ENCODE data around the gene OTOP3. TPM values are rescaled to one million over a fixed set of nuclear protein-coding genes. Genes with fewer than 3 reads are reported as not detected.
A peak's percentile ranks its signal among the peaks of the same experiment; 100 is the strongest.

Gene OTOP3
- total RNA-seq, 4 donors from 2014 or later: 7.1 to 33.9 (median 24.0) TPM

DNA sequence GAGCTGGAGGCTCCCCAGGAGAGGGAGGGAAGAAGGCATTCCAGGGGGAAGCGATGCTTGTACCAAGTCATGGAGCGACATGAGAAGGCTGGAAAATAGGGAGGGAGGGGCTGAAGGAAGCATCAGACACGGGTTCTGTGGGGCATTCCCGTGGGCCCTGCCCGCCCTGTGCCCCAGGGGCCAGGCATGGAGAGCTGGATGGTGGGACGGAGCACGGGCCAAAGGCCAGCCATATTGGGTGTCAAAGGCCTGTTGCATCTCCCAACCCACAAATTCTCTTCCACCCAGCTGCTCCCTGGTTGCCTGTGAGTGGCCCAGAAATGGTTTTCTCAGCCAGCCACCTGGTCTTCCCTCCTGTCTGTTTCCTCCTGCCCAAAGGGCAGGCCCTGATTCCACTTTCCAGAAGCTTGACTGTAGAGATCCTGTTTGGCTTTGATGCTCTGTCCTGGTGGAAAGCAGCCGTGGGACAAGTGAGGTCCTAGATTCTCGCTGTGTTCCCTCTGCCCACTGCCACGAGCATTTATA is 54.9 kb downstream of the OTOP3 start:
- WGBS, 2 donors: 79 to 84% methylated on average over 8 to 9 of the region's 10 CpGs
- Histone ChIP-seq H3K4me3 (no peak overlapping the region), H3K4me1 (peaks cover 19 to 78% (median 35%) of the 10 kb centered on the region in 3 donors), H3K36me3 (no peaks in the 10 kb centered on the region), H3K27ac (peak overlapping the region in 2 of 4 donors; percentile 16 to 35), H3K27me3 (no peaks in the 10 kb centered on the region), H3K9me3 (no peaks in the 10 kb centered on the region)
- DNase-seq: no peak
- TF ChIP-seq POLR2A (IDR thresholded peaks at IDR 0.05) (no peak), CTCF (IDR thresholded peaks at IDR 0.05) (no peak)
- intact Hi-C loops (cut with DNase I): no loop called here

DNA sequence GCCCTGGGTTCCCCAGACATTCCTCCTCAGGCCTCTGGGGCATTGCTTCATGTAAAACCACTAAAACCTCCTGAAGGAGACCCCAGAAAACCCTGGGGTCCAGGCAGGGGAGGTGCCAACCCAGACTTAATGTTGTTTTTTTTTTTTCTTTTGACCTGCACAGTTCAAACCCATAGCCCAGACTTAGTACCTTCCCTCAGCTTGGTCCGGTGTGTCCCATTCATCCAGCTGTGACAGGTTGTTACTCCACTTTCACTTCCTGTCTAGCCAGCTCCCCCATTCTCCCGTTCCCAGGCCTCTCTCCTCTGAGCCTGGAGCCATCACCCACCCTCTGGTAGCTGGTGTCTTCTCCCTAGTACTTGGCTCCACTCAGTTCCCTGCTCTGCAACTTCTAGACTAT is 56.5 kb downstream of the OTOP3 start:
- Histone ChIP-seq H3K4me1 (peaks cover 19 to 73% (median 30%) of the 10 kb centered on the region in 3 donors), H3K9me3 (no peaks in the 10 kb centered on the region), H3K4me3 (no peak overlapping the region), H3K36me3 (no peaks in the 10 kb centered on the region), H3K27me3 (no peaks in the 10 kb centered on the region), H3K27ac (peak overlapping the region; percentile 66 to 81 (median 72))
- intact Hi-C loops (cut with DNase I): no loop called here
- DNase-seq: no peak
- WGBS, 2 donors: 26 to 30% methylated on average over 2 of the region's 2 CpGs
- no peak for TF ChIP-seq CTCF (IDR thresholded peaks at IDR 0.05)
- no peak for TF ChIP-seq POLR2A (IDR thresholded peaks at IDR 0.05)

GRCh38 chr17:74994440-74994839 is 58.7 kb downstream of the OTOP3 start:
- Histone ChIP-seq H3K27ac (no peak overlapping the region), H3K4me3 (no peak overlapping the region), H3K9me3 (no peaks in the 10 kb centered on the region), H3K27me3 (no peaks in the 10 kb centered on the region), H3K4me1 (peaks cover 19 to 52% (median 24%) of the 10 kb centered on the region in 3 donors), H3K36me3 (peaks cover 0 to 2% (median 0%) of the 10 kb centered on the region in 3 donors)
- intact Hi-C loops (cut with DNase I): no loop called here
- WGBS, 2 donors: 61 to 73% methylated on average over 4 to 7 of the region's 7 CpGs
- TF ChIP-seq CTCF (IDR thresholded peaks at IDR 0.05) (no peak), POLR2A (IDR thresholded peaks at IDR 0.05) (no peak)
- no peak for DNase-seq

GRCh38 chr17:74995847-74996246 is 60.1 kb downstream of the OTOP3 start:
- TF ChIP-seq CTCF (IDR thresholded peaks at IDR 0.05): no peak
- TF ChIP-seq POLR2A (IDR thresholded peaks at IDR 0.05): no peak
- no peak for DNase-seq
- Histone ChIP-seq H3K27ac (no peak overlapping the region), H3K36me3 (peaks cover 0 to 8% (median 6%) of the 10 kb centered on the region in 3 donors), H3K4me1 (peaks cover 18 to 38% (median 19%) of the 10 kb centered on the region in 3 donors), H3K27me3 (no peaks in the 10 kb centered on the region), H3K4me3 (no peak overlapping the region), H3K9me3 (no peaks in the 10 kb centered on the region)
- 63 to 64% methylated on average over 5 of the region's 5 CpGs for WGBS, 2 donors
- intact Hi-C loops (cut with DNase I): no loop called here

DNA sequence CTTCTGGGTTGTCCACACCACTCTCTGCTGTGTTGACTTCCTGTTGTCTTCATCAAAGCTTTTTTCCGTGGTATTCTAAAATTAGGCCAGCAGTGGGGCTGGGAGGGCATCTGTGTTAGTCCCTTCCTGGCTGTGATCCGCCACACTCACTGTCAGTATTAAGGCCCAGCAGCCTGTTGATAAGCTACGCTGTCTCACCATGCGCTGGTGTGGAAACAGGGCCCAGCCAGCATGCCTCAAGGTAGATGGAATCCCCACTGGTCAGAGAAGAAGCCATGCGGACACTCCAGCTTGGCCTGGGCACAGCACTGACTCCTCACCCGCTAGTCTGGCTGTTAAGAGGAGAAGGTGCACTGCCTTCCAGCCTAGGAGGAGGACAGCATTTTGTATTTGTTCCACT is 63.1 kb downstream of the OTOP3 start:
- Histone ChIP-seq H3K4me1 (peaks cover 0 to 9% (median 4%) of the 10 kb centered on the region in 3 donors), H3K27ac (no peak overlapping the region), H3K4me3 (no peak overlapping the region), H3K27me3 (no peaks in the 10 kb centered on the region), H3K9me3 (no peaks in the 10 kb centered on the region), H3K36me3 (peaks cover 0 to 37% (median 18%) of the 10 kb centered on the region in 3 donors)
- intact Hi-C loops (cut with DNase I): no loop called here
- no peak for TF ChIP-seq CTCF (IDR thresholded peaks at IDR 0.05)
- TF ChIP-seq POLR2A (IDR thresholded peaks at IDR 0.05): no peak
- no peak for DNase-seq
- WGBS, 2 donors: 74 to 79% methylated on average over 4 to 6 of the region's 6 CpGs

All from esophagus squamous epithelium (tissue), 5 donors.